Measurements from ENCODE around the gene PKIB.
"Not testable (repeated sequence)": the region's sequence is repeated elsewhere in the genome, so short reads cannot be mapped to it uniquely, and the experiment has no call there.

Gene PKIB

GRCh38 chr6:122621638-122622037 is 11.4 kb downstream of the PKIB start:
- no peak for DNase-seq

- no peak for DNase-seq
Observed at GRCh38 chr6:122622479-122622878, 12.3 kb downstream of the PKIB start.

- DNase-seq = no peak
Observed at GRCh38 chr6:122623279-122623678, 13.1 kb downstream of the PKIB start.

GRCh38 chr6:122624853-122625252 is 14.6 kb downstream of the PKIB start:
- no peak for DNase-seq

GRCh38 chr6:122628714-122629113 is 18.5 kb downstream of the PKIB start:
- no peak for DNase-seq

GRCh38 chr6:122631571-122632249 is 21.5 kb downstream of the PKIB start:
- DNase-seq = no peak

- no peak for DNase-seq
Observed at GRCh38 chr6:122640366-122640765, 30.2 kb downstream of the PKIB start.

GRCh38 chr6:122641819-122642218 is 31.6 kb downstream of the PKIB start:
- no peak for DNase-seq

- not testable (repeated sequence) for DNase-seq
Observed at GRCh38 chr6:122642604-122643003, 32.4 kb downstream of the PKIB start.

- no peak for DNase-seq
Observed at GRCh38 chr6:122645256-122645655, 35.1 kb downstream of the PKIB start.

GRCh38 chr6:122647765-122648164 is 37.6 kb downstream of the PKIB start:
- no peak for DNase-seq

GRCh38 chr6:122648726-122649125 is 38.5 kb downstream of the PKIB start:
- no peak for DNase-seq

- DNase-seq = no peak
Observed at GRCh38 chr6:122649701-122650100, 39.5 kb downstream of the PKIB start.

- DNase-seq = no peak
Observed at GRCh38 chr6:122650403-122650802, 40.2 kb downstream of the PKIB start.

GRCh38 chr6:122651031-122651430 is 40.8 kb downstream of the PKIB start:
- no peak for DNase-seq

GRCh38 chr6:122651604-122652003 is 41.4 kb downstream of the PKIB start:
- no peak for DNase-seq

- no peak for DNase-seq
Observed at GRCh38 chr6:122652431-122652830, 42.2 kb downstream of the PKIB start.

GRCh38 chr6:122653094-122653493 is 42.9 kb downstream of the PKIB start:
- DNase-seq = no peak

GRCh38 chr6:122654012-122654411 is 43.8 kb downstream of the PKIB start:
- no peak for DNase-seq

- no peak for DNase-seq
Observed at GRCh38 chr6:122657601-122658000, 47.4 kb downstream of the PKIB start.

GRCh38 chr6:122660296-122660695 is 50.1 kb downstream of the PKIB start:
- no peak for DNase-seq

GRCh38 chr6:122663981-122664380 is 53.8 kb downstream of the PKIB start:
- no peak for DNase-seq

GRCh38 chr6:122665929-122666328 is 55.7 kb downstream of the PKIB start:
- DNase-seq = no peak

- no peak for DNase-seq
Observed at GRCh38 chr6:122666418-122666817, 56.2 kb downstream of the PKIB start.

GRCh38 chr6:122669418-122669817 is 59.2 kb downstream of the PKIB start:
- DNase-seq = no peak
